Measurements from ENCODE around the gene UBE2J2. TPM values are rescaled to one million over a fixed set of nuclear protein-coding genes. Genes with fewer than 3 reads are reported as not detected.
A peak's percentile ranks its signal among the peaks of the same experiment; 100 is the strongest.

UBE2J2 gene
- total and polyA plus RNA-seq, 2 of the 8 experiments (the other 6 are each of a cell fraction or from before 2014, with no cell fraction given): 33.6 to 67.9 TPM

- Histone ChIP-seq H3K4me2 (ENCODE audit: insufficient read depth in 1 of 2, low read depth in 2 of 2, low read length in 2 of 2) (peak overlapping the region; percentile 59 to 60), H3K14ac (ENCODE audit: insufficient read length) (no peak overlapping the region), H4K5ac (ENCODE audit: insufficient read length, low read depth, low read length) (peak overlapping the region; percentile 66), H2BK15ac (ENCODE audit: low read length) (peak overlapping the region; percentile 61; the same call in 1 of the 2 replicates), H3K79me1 (ENCODE audit: low read depth, low read length) (peaks cover 4% of the 10 kb centered on the region; the same call in 1 of the 2 replicates), H3K4ac (replicated peaks; ENCODE audit: insufficient read length, low read depth, low read length) (no peak overlapping the region), H3K9me3 (ENCODE audit: insufficient read depth in 2 of 2, low read depth in 1 of 2, low read length in 1 of 2) (no peaks in the 10 kb centered on the region), H2BK20ac (ENCODE audit: low read length) (0 out of 2 replicates have a peak overlapping the region, but pooled peaks have one; percentile 72), H3K9ac (replicated peaks in 1 of 4; ENCODE audit: extremely low read depth in 1 of 4, low read depth in 3 of 4, low read length in 3 of 4) (peak overlapping the region in 2 of 4 experiments; percentile 25 to 26; a peak in 2 of 7 replicates), H2AFZ (ENCODE audit: low read length) (no peak overlapping the region), H2BK5ac (ENCODE audit: low read depth, low read length) (peak overlapping the region; percentile 78; the same call in 1 of the 2 replicates), H4K91ac (replicated peaks; ENCODE audit: insufficient read length, low read length) (peak overlapping the region; percentile 81), H3K23me2 (ENCODE audit: low read depth, low read length) (peaks cover 21% of the 10 kb centered on the region; the same call in 1 of the 2 replicates), H3K18ac (ENCODE audit: extremely low read depth, low read length) (peak overlapping the region; percentile 78), H2BK120ac (replicated peaks; ENCODE audit: low read depth, low read length) (peak overlapping the region; percentile 94), H2BK12ac (ENCODE audit: low read depth, low read length) (no peak overlapping the region), H3K27ac (ENCODE audit: low read depth, low read length) (peak overlapping the region; percentile 38; the same call in 1 of the 2 replicates), H3K56ac (replicated peaks; ENCODE audit: insufficient read length, low read depth, low read length) (no peak overlapping the region), H3K27me3 (replicated peaks in 1 of 4; ENCODE audit: control insufficient read depth in 3 of 4, extremely low read depth in 1 of 4, insufficient read depth in 3 of 4, low read length in 3 of 4) (peaks cover 0 to 4% (median 1%) of the 10 kb centered on the region in 4 experiments; a peak in 1 of 7 replicates), H3K23ac (ENCODE audit: insufficient read length) (no peak overlapping the region), H3K36me3 (ENCODE audit: control insufficient read depth in 2 of 4, insufficient read depth in 4 of 4, low read length in 3 of 4) (no peaks in the 10 kb centered on the region), H2AK5ac (ENCODE audit: low read depth, low read length) (peak overlapping the region; percentile 53; the same call in 1 of the 2 replicates), H3K4me3 (ENCODE audit: extremely low read depth in 1 of 4, insufficient read depth in 2 of 4, low read depth in 3 of 4, low read length in 4 of 4) (peak overlapping the region in 2 of 4 experiments; percentile 14 to 38; a peak in 2 of 8 replicates), H3K4me1 (replicated peaks in 1 of 4; ENCODE audit: control insufficient read depth in 3 of 4, insufficient read depth in 4 of 4, low read length in 3 of 4) (peaks cover 0 to 34% (median 28%) of the 10 kb centered on the region in 4 experiments; a peak in 6 of 7 replicates), H4K8ac (ENCODE audit: extremely low read depth, insufficient read depth, low read length) (peak overlapping the region; percentile 96), H3K79me2 (ENCODE audit: control insufficient read depth in 1 of 2, insufficient read depth in 2 of 2, low read length in 2 of 2) (peaks cover 0 to 6% of the 10 kb centered on the region in 2 experiments; a peak in 1 of 4 replicates), H4K20me1 (replicated peaks in 1 of 2; ENCODE audit: control insufficient read depth in 1 of 2, insufficient read depth in 2 of 2, low read length in 2 of 2) (peaks cover 5 to 25% of the 10 kb centered on the region in 2 experiments)
- CTCF ChIA-PET (ENCODE audit: partially characterized antibody): interaction anchor here (0.7 to 2.1 kb wide), 5 partner anchors 8 to 123 kb away, joined by 3 to 17 read pairs (median 3); no protein-coding TSS in a partner anchor
- FAIRE-seq (no peak), DNase-seq (ENCODE audit: low read depth in 1 of 2, low spot score in 2 of 2) (peak in 1 of 2 experiments; percentile 83)
- WGBS, 2 experiments (ENCODE audit: extremely low coverage in 1 of 2, insufficient coverage in 1 of 2, insufficient read length in 1 of 2, insufficient replicate concordance in 2 of 2, low coverage in 1 of 2, low lambda C conversion rate in 2 of 2, missing lambda C conversion rate in 1 of 2): 54% methylated on average over 23 of the region's 29 CpGs; no CpG with 5 or more reads in 1 of the 2 experiments
- POLR2A ChIA-PET (ENCODE audit: partially characterized antibody): interaction anchor here (0.6 to 1.5 kb wide), 9 partner anchors 10 to 71 kb away, joined by 3 to 6 read pairs (median 3); partner anchors contain the start of gene AURKAIP1
- TF ChIP-seq SIN3A (conservative IDR thresholded peaks at IDR 0.05 in 1 of 2, IDR thresholded peaks at IDR 0.05 in 1 of 2; ENCODE audit: low read depth in 1 of 2, low read length in 2 of 2) (no peak), ATF2 (IDR thresholded peaks at IDR 0.05; ENCODE audit: low read length) (peak; percentile 96), JUND (IDR thresholded peaks at IDR 0.05; ENCODE audit: low read length) (peak; percentile 76; the same call in 1 of the 2 replicates), E2F6 (IDR thresholded peaks at IDR 0.05) (peak; percentile 96), EZH2 (IDR thresholded peaks at IDR 0.05; ENCODE audit: low read depth, low read length, severe bottlenecking) (no peak), PHF8 (conservative IDR thresholded peaks at IDR 0.05; ENCODE audit: low read depth, low read length) (no peak)
Observed at GRCh38 chr1:1304331-1305299, 31.0 kb upstream of the UBE2J2 start.

All from H1 (cell line).